GM19025 (cell line): ENCODE results near the gene MEAK7.

Experiments used
- ATAC-seq: cut with Tn5 transposase; IDR thresholded peaks from one replicate; pipeline ENCODE4 v1.9.1; 2021; ENCODE audit warnings: mild to moderate bottlenecking, low read depth, moderate library complexity; ENCODE audit not compliant: unreplicated experiment

Gene MEAK7

GRCh38 chr16:84475643-84476240 lies 28.7 kb downstream of the MEAK7 start:
- no peak for ATAC-seq

- ATAC-seq: no peak
Observed at GRCh38 chr16:84471966-84472365, 32.5 kb downstream of the MEAK7 start.

- no peak for ATAC-seq
Observed at GRCh38 chr16:84471316-84471715, 33.1 kb downstream of the MEAK7 start.

- ATAC-seq: no peak
Observed at GRCh38 chr16:84467709-84468108, 36.8 kb downstream of the MEAK7 start.

- ATAC-seq: no peak
Observed at GRCh38 chr16:84467256-84467655, 37.2 kb downstream of the MEAK7 start.

GRCh38 chr16:84466692-84467091 lies 37.8 kb downstream of the MEAK7 start:
- ATAC-seq: no peak

GRCh38 chr16:84465154-84465553 lies 39.3 kb downstream of the MEAK7 start:
- no peak for ATAC-seq

GRCh38 chr16:84464116-84464515 lies 40.3 kb downstream of the MEAK7 start:
- no peak for ATAC-seq

GRCh38 chr16:84463221-84463620 lies 41.2 kb downstream of the MEAK7 start:
- no peak for ATAC-seq

- no peak for ATAC-seq
Observed at GRCh38 chr16:84462296-84463210, 41.9 kb downstream of the MEAK7 start.

GRCh38 chr16:84461413-84462295 lies 42.8 kb downstream of the MEAK7 start:
- no peak for ATAC-seq

- ATAC-seq: no peak
Observed at GRCh38 chr16:84461029-84461412, 43.4 kb downstream of the MEAK7 start.

- ATAC-seq: no peak
Observed at GRCh38 chr16:84460406-84461028, 43.9 kb downstream of the MEAK7 start.

GRCh38 chr16:84459941-84460405 lies 44.5 kb downstream of the MEAK7 start:
- ATAC-seq: no peak

- ATAC-seq: no peak
Observed at GRCh38 chr16:84459533-84459894, 44.9 kb downstream of the MEAK7 start.

- ATAC-seq: no peak
Observed at GRCh38 chr16:84458606-84459532, 45.6 kb downstream of the MEAK7 start.

GRCh38 chr16:84455031-84455430 lies 49.4 kb downstream of the MEAK7 start:
- no peak for ATAC-seq
